Gastrocnemius medialis (tissue), 4 donors: ENCODE data around the gene CDC14A. TPM values are rescaled to one million over a fixed set of nuclear protein-coding genes. Genes with fewer than 3 reads are reported as not detected.

Source experiments
- ATAC-seq, 2 donors: fragments of 150-250 bp; one replicate each; pipeline ENCODE4 v1.9.1; 2016
- DNase-seq, 2 donors: peaks; one replicate each; pipeline ENCODE4 v3.0.0-alpha.2; 2019
- H3K27ac ChIP-seq, 4 donors: fragments of 200-600 bp; sonication (generic); 1 replicate in 1 of 4; 2 replicates in 3 of 4; pipeline ENCODE4 v1.5.1; 2016 to 2018; ENCODE audit warnings: mild to moderate bottlenecking in 2 of 4, moderate library complexity in 1 of 4
- H3K27me3 ChIP-seq, 3 donors: fragments of 200-600 bp; sonication (generic) in 2 of 3; 1 replicate in 1 of 3; 2 replicates in 2 of 3; pipeline versions ENCODE4 v1.5.1 to v1.6.0; 2016 to 2019; ENCODE audit warnings: mild to moderate bottlenecking in 1 of 3, moderate library complexity in 1 of 3
- H3K36me3 ChIP-seq, 2 donors: fragments of 200-600 bp; sonication (generic) in 1 of 2; one replicate each; pipeline ENCODE4 v1.5.1; 2017 to 2018
- H3K4me1 ChIP-seq, 2 donors: fragments of 200-600 bp; sonication (generic) in 1 of 2; one replicate each; pipeline ENCODE4 v1.5.1; 2016 to 2017; ENCODE audit warnings: mild to moderate bottlenecking in 2 of 2
- H3K4me3 ChIP-seq, 4 donors: fragments of 200-600 bp; sonication (generic) in 3 of 4; 1 replicate in 1 of 4; 2 replicates in 3 of 4; pipeline ENCODE4 v1.5.1; 2016 to 2019; ENCODE audit warnings: mild to moderate bottlenecking in 2 of 4
- H3K9me3 ChIP-seq, 3 donors: fragments of 200-600 bp; sonication (generic) in 2 of 3; 1 replicate in 1 of 3; 2 replicates in 2 of 3; pipeline ENCODE4 v1.5.1; 2016 to 2019
- POLR2A ChIP-seq, 2 donors: fragments of 450-650 bp; IDR thresholded peaks; one replicate each; pipeline ENCODE4 v1.6.1; 2017; ENCODE audit warnings: antibody characterized with exemption in 2 of 2, mild to moderate bottlenecking in 2 of 2, moderate library complexity in 2 of 2
- in situ Hi-C, 4 donors: fragments of 200-750 bp; cut with MboI; loops; one replicate each; pipeline versions ENCODE4 v1.15.0 to v1.8.0; 2017; ENCODE audit warnings: low sequenced_read_pairs in 4 of 4
- intact Hi-C: fragments of 100-400 bp; cut with DNase I; formaldehyde crosslinking; loops from one replicate; pipeline ENCODE4 v1.15.1; 2023; ENCODE audit warnings: low total_unique reads
- total RNA-seq, 4 donors: library from RNA; depleted of rRNA; stranded (reverse); fragments of >200 nt; gene quantifications; one replicate each; pipeline versions ENCODE4 v1.1.0 to v1.2.3, GENCODE V29; 2016
- TF ChIP-seq, protein P1 (sequence below), 5 experiments: fragments of 450-650 bp in 3 of 5; fragments of 200-600 bp in 2 of 5; sonication (generic) in 2 of 5; IDR thresholded peaks in 4 of 5; conservative IDR thresholded peaks in 1 of 5; 1 replicate in 4 of 5; 2 replicates in 1 of 5; pipeline ENCODE4 v1.5.1; 2016 to 2019; ENCODE audit warnings: antibody characterized with exemption in 5 of 5, mild to moderate bottlenecking in 3 of 5, moderate library complexity in 3 of 5

Gene CDC14A
- total RNA-seq, 4 donors from 2014 or later = 2.1 to 10.0 (median 6.0) TPM

DNA sequence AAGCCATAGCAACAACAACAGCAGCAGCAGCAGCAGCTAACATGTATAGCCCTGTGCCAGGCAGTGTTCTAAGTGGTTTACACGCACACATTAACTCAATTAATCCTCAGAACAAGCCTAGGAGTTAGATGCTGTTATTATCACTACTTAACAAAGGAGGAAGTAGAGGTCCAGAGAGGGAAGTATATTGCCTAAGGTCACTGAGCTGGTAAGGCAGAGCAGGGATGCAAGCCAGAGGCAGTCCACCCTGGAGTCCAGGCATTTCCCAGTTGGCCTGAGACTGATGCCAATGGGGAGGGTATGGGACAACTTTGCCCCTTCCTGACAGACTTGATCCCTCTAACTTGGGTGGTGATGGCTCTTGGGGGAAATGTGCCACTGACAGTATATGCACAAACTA is 6.8 kb downstream of the CDC14A start:
- Histone ChIP-seq H3K36me3 (no peaks in the 10 kb centered on the region), H3K4me1 (peaks cover 5 to 16% of the 10 kb centered on the region in 2 donors), H3K9me3 (no peaks in the 10 kb centered on the region), H3K27me3 (no peaks in the 10 kb centered on the region), H3K27ac (no peak overlapping the region), H3K4me3 (no peak overlapping the region)
- ATAC-seq (no peak), DNase-seq (no peak)
- in situ Hi-C loops = loop anchor here in 1 of 4 donors (25.0 kb wide), 1 partner anchor 528 kb away; the partner anchor contains the start of genes EXTL2 and SLC30A7
- TF ChIP-seq POLR2A (IDR thresholded peaks at IDR 0.05) = no peak
- TF ChIP-seq, protein P1, sequence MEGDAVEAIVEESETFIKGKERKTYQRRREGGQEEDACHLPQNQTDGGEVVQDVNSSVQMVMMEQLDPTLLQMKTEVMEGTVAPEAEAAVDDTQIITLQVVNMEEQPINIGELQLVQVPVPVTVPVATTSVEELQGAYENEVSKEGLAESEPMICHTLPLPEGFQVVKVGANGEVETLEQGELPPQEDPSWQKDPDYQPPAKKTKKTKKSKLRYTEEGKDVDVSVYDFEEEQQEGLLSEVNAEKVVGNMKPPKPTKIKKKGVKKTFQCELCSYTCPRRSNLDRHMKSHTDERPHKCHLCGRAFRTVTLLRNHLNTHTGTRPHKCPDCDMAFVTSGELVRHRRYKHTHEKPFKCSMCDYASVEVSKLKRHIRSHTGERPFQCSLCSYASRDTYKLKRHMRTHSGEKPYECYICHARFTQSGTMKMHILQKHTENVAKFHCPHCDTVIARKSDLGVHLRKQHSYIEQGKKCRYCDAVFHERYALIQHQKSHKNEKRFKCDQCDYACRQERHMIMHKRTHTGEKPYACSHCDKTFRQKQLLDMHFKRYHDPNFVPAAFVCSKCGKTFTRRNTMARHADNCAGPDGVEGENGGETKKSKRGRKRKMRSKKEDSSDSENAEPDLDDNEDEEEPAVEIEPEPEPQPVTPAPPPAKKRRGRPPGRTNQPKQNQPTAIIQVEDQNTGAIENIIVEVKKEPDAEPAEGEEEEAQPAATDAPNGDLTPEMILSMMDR (IDR thresholded peaks at IDR 0.05 in 4 of 5, conservative IDR thresholded peaks at IDR 0.05 in 1 of 5) = no peak
- intact Hi-C loops = no loop called here

DNA sequence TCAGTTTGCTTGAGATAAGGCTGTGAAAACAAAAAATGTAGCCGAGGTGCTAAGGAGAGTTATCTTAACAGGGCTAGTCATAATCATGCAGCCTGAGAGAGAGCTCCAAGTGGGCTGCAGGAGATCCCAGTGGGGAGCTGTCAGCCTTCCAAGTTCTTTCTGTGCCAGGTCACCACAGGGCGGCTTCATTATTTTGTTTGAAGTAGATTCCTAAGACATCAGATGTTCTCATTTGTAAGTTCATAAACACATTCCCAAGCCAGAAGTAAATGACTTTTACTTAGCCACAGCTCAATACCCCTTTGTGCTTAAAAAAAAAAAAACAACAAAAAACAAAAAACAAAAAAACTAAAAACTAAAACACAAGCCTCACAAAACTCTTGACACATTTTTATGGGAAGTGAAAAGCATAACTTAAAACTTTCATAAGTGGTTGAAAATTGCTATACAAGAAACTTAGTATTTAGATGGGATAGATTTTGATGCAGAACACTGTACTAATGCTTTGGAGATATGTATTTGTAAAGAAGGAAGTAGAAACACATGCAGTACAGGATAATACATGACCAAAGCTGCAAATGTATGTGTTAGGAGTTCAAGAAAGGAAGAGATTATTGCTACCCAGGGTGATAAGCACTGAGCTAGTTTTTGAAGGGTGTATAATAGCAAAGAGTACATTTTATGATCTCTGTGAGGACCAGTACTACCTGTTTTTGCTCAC is 8.6 kb downstream of the CDC14A start:
- no peaks in the 10 kb centered on the region for H3K27me3 ChIP-seq
- TF ChIP-seq, protein P1 (IDR thresholded peaks at IDR 0.05 in 4 of 5, conservative IDR thresholded peaks at IDR 0.05 in 1 of 5) = no peak
- TF ChIP-seq POLR2A (IDR thresholded peaks at IDR 0.05) = no peak
- H3K9me3 ChIP-seq = no peaks in the 10 kb centered on the region
- peak overlapping the region in 3 of 4 donors; percentile 3 to 53 (median 5) for H3K27ac ChIP-seq
- H3K4me3 ChIP-seq = no peak overlapping the region
- in situ Hi-C loops = loop anchor here in 1 of 4 donors (25.0 kb wide), 1 partner anchor 526 kb away; the partner anchor contains the start of genes EXTL2 and SLC30A7
- no peaks in the 10 kb centered on the region for H3K36me3 ChIP-seq
- intact Hi-C loops = no loop called here
- DNase-seq (no peak), ATAC-seq (peak in 1 of 2 donors; percentile 60)
- peaks cover 5 to 6% of the 10 kb centered on the region in 2 donors for H3K4me1 ChIP-seq

DNA sequence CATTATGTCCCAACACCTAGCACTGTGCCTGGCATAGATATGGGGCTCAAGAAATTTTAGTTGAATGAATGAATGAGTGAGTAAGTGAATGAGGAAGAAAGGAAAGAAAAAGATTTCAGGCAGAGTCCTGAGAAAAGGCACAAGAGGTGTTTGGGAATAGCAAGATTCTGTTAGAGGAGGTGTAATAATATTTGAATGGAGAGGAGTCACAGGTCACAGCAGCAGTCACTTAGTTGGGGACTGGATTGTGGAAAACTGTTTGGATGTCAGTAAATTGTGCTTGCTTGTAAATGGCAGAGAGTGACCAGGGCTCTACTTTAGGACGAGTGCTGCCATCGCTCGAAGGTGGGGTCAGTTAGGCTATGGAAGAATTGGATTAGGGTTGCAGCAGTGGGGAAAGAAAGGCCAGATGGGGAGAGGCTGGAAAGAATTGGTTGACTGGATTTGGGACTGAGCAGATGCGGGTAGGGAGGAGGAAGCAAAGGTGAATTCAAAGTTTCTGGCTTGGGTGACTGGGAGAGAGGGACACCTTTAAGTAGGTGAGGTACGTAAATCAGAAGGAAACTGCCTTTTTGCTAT is 9.3 kb downstream of the CDC14A start:
- DNase-seq (no peak), ATAC-seq (no peak)
- in situ Hi-C loops (loop anchor here in 1 of 4 donors (25.0 kb wide), 1 partner anchor 526 kb away; the partner anchor contains the start of genes EXTL2 and SLC30A7), intact Hi-C loops (no loop called here)
- Histone ChIP-seq H3K4me1 (peaks cover 5 to 6% of the 10 kb centered on the region in 2 donors), H3K9me3 (no peaks in the 10 kb centered on the region), H3K4me3 (no peak overlapping the region), H3K36me3 (no peaks in the 10 kb centered on the region), H3K27ac (peak overlapping the region in 2 of 4 donors; percentile 5 to 53), H3K27me3 (no peaks in the 10 kb centered on the region)
- TF ChIP-seq, protein P1 (IDR thresholded peaks at IDR 0.05 in 4 of 5, conservative IDR thresholded peaks at IDR 0.05 in 1 of 5) = no peak
- no peak for TF ChIP-seq POLR2A (IDR thresholded peaks at IDR 0.05)

DNA sequence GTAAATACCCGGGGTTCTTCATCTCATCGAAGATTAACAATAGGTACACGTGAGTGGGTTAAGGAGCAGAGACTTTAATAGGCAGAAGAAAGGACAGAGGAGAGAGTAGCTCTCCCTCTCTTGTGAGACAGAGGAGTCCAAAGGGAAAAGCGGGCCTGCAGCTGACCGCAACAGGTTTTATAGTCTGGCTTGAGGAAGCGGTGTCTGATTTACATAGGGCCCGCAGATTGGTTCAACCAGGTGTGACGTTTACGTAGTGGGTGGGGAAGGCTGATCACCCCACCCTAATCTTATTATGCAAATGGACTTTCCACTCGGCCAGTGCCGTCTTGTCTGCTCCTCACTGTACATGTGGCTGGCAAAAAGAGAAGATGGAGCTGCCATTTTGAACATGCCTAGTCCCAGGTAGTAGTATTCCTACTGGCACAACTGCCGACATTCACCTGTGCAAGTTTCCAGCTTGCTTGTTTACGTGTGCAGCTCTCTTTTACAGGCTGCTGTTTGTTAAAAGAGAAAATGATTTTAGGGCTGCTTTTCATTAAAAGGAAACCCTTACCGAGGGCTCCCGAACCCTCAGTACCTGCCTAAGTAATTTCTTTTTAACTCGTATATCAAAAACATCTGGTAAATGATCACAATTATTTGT is 10.6 kb downstream of the CDC14A start:
- no peak overlapping the region for H3K27ac ChIP-seq
- DNase-seq (no peak), ATAC-seq (no peak)
- H3K27me3 ChIP-seq = no peaks in the 10 kb centered on the region
- intact Hi-C loops = no loop called here
- no peak for TF ChIP-seq POLR2A (IDR thresholded peaks at IDR 0.05)
- TF ChIP-seq, protein P1 (IDR thresholded peaks at IDR 0.05 in 4 of 5, conservative IDR thresholded peaks at IDR 0.05 in 1 of 5) = no peak
- no peaks in the 10 kb centered on the region for H3K36me3 ChIP-seq
- H3K4me3 ChIP-seq = no peak overlapping the region
- in situ Hi-C loops = loop anchor here in 1 of 4 donors (25.0 kb wide), 1 partner anchor 524 kb away; the partner anchor contains the start of genes EXTL2 and SLC30A7
- H3K4me1 ChIP-seq = peaks cover 5 to 6% of the 10 kb centered on the region in 2 donors
- H3K9me3 ChIP-seq = no peaks in the 10 kb centered on the region
